Osteoblast (primary cell): ENCODE data around the gene CENPU. TPM values are rescaled to one million over a fixed set of nuclear protein-coding genes. Genes with fewer than 3 reads are reported as not detected.

ENCODE experiments used
- DNase-seq: peaks from one replicate; pipeline ENCODE4 v3.0.0; 2011; ENCODE audit warnings: low spot score, mixed read lengths; ENCODE audit not compliant: insufficient read length; ENCODE audit errors: missing footprints
- H2AFZ ChIP-seq: 2 replicates; pipeline ENCODE4 v1.6.0; 2011; ENCODE audit warnings: mild to moderate bottlenecking, low read length
- H3K27ac ChIP-seq: 2 replicates; pipeline ENCODE4 v1.5.1; 2011; ENCODE audit warnings: mild to moderate bottlenecking, low read depth, low read length, moderate library complexity
- H3K27me3 ChIP-seq: 2 replicates; pipeline ENCODE4 v1.6.0; 2012; ENCODE audit warnings: mild to moderate bottlenecking, control low read depth, inconsistent platforms, low read length, moderate library complexity; ENCODE audit not compliant: insufficient read depth
- H3K36me3 ChIP-seq: 2 replicates; pipeline ENCODE4 v1.5.1; 2011; ENCODE audit warnings: mild to moderate bottlenecking, low read length, control low read depth, moderate library complexity; ENCODE audit not compliant: insufficient read depth
- H3K4me1 ChIP-seq: 2 replicates; pipeline ENCODE4 v1.5.1; 2011; ENCODE audit warnings: mild to moderate bottlenecking, low read length, control low read depth, moderate library complexity; ENCODE audit not compliant: insufficient read depth
- H3K4me2 ChIP-seq: 2 replicates; pipeline ENCODE4 v1.6.0; 2011; ENCODE audit warnings: mild to moderate bottlenecking, low read length; ENCODE audit not compliant: insufficient read depth
- H3K4me3 ChIP-seq: fragments of 200-600 bp; sonication (generic); 3 replicates; pipeline ENCODE4 v1.5.1; 2012; ENCODE audit warnings: mild to moderate bottlenecking, low read length, inconsistent platforms; ENCODE audit not compliant: insufficient read depth
- H3K79me2 ChIP-seq: 2 replicates; pipeline ENCODE4 v1.6.0; 2012; ENCODE audit warnings: mild to moderate bottlenecking, low read length, control low read depth, inconsistent platforms; ENCODE audit not compliant: insufficient read depth
- H3K9me3 ChIP-seq: 2 replicates; pipeline ENCODE4 v1.5.1; 2011; ENCODE audit warnings: low read depth, low read length, control low read depth
- H4K20me1 ChIP-seq: 2 replicates; pipeline ENCODE4 v1.6.0; 2012; ENCODE audit warnings: mild to moderate bottlenecking, low read length, control low read depth; ENCODE audit not compliant: insufficient read depth
- total RNA-seq: library from RNA; depleted of rRNA; stranded (reverse); fragments of >200 nt; gene quantifications from 2 replicates; pipeline ENCODE4 v1.2.3, GENCODE V29; 2012
- TF ChIP-seq, protein P1 (sequence below): IDR thresholded peaks from 2 replicates; pipeline ENCODE4 v1.5.1; 2011; ENCODE audit warnings: mild to moderate bottlenecking, low read depth, low read length, moderate library complexity; ENCODE audit errors: extremely low read depth

CENPU gene
- total RNA-seq, 1 donor = 5.1 TPM

DNA sequence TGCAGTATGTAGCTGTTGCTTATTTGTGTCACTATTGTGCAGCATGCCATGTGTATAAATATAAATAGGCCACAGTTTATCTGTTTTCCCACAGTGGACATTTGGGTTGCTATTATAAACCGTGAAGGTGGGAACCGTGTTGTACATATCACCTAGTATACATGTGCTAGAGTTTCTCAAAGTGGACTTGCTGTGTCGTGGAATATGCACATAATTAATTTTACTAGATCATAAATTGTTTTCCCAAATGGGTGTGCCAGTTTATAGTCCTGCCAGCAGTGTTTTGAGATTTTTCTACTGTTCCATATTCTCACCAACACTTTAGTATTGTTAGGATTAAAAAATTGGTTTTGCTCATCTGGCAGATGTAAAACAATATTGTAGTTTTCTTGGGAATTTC is 45.9 kb downstream of the CENPU start:
- H3K27ac ChIP-seq = peak overlapping the region; percentile 61
- peak overlapping the region; percentile 43 for H3K4me2 ChIP-seq
- H3K9me3 ChIP-seq = no peaks in the 10 kb centered on the region
- no peaks in the 10 kb centered on the region for H3K79me2 ChIP-seq
- peaks cover 17% of the 10 kb centered on the region for H3K4me1 ChIP-seq
- TF ChIP-seq, protein P1, sequence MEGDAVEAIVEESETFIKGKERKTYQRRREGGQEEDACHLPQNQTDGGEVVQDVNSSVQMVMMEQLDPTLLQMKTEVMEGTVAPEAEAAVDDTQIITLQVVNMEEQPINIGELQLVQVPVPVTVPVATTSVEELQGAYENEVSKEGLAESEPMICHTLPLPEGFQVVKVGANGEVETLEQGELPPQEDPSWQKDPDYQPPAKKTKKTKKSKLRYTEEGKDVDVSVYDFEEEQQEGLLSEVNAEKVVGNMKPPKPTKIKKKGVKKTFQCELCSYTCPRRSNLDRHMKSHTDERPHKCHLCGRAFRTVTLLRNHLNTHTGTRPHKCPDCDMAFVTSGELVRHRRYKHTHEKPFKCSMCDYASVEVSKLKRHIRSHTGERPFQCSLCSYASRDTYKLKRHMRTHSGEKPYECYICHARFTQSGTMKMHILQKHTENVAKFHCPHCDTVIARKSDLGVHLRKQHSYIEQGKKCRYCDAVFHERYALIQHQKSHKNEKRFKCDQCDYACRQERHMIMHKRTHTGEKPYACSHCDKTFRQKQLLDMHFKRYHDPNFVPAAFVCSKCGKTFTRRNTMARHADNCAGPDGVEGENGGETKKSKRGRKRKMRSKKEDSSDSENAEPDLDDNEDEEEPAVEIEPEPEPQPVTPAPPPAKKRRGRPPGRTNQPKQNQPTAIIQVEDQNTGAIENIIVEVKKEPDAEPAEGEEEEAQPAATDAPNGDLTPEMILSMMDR = no peak
- no peaks in the 10 kb centered on the region for H3K36me3 ChIP-seq
- DNase-seq = no peak
- no peaks in the 10 kb centered on the region for H4K20me1 ChIP-seq
- peak overlapping the region; percentile 60 for H2AFZ ChIP-seq
- H3K4me3 ChIP-seq = no peak overlapping the region
- no peaks in the 10 kb centered on the region for H3K27me3 ChIP-seq

DNA sequence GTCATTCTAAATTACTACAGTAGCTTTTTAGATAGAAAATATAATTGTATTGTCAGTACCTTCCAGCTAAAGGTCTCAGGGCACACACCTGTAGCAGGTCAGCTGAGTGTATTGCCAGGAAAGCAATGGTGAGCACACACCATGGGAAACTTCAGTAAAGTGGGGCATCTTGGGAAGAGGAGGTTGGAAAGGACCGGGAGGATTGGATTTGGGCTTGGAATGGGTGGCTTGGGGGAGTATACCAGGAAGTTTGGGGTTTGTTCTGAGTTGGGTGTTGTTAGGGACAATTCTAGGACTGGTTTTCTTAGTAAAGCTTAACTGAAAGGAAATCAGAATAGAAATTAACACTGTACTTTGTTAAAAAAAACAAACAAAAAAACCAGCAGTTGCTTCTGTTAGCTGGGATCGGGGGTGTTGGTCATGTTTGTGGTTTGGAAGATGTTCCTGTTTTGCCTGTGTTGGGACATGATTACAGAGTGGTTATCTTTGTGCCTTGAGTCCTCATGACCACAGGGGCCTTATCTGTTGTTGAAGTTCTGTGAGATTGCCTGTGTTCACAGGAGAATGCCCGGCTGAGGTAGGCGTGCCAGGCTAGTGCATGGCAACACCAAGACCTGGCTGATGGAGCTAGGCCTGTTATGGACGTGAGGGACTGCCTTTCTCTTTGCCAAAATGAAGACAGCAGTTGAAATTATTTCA is 49.3 kb downstream of the CENPU start:
- TF ChIP-seq, protein P1 = no peak
- Histone ChIP-seq H4K20me1 (no peaks in the 10 kb centered on the region), H3K27ac (no peak overlapping the region), H3K4me2 (no peak overlapping the region), H3K36me3 (peaks cover 2% of the 10 kb centered on the region), H3K9me3 (no peaks in the 10 kb centered on the region), H3K27me3 (no peaks in the 10 kb centered on the region), H2AFZ (peak overlapping the region; percentile 58), H3K4me3 (no peak overlapping the region), H3K79me2 (no peaks in the 10 kb centered on the region), H3K4me1 (peaks cover 17% of the 10 kb centered on the region)
- no peak for DNase-seq

DNA sequence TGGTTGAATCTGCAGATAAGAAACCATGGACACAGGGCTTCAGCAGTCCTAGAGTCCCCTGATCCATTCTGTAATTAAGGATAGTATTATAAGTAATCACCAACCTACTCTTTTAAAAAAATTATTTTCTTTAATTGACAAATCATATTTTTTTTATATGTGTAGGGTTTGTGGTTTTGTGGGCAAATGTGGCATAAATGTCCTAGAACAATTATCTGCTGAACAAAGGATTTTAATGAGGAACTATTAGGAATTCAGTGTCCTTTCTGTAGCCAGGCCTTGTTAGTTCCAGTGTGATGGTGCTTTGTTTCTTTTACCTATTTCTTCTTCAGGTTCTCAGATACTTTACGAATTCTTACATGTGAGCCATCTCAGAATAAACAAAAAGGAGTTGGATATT is 52.0 kb downstream of the CENPU start:
- Histone ChIP-seq H3K4me2 (no peak overlapping the region), H3K4me3 (no peak overlapping the region), H3K9me3 (no peaks in the 10 kb centered on the region), H3K27me3 (no peaks in the 10 kb centered on the region), H4K20me1 (no peaks in the 10 kb centered on the region), H3K27ac (no peak overlapping the region), H3K4me1 (peaks cover 3% of the 10 kb centered on the region), H3K79me2 (no peaks in the 10 kb centered on the region), H2AFZ (no peak overlapping the region), H3K36me3 (peaks cover 2% of the 10 kb centered on the region)
- TF ChIP-seq, protein P1 = no peak
- DNase-seq = no peak

DNA sequence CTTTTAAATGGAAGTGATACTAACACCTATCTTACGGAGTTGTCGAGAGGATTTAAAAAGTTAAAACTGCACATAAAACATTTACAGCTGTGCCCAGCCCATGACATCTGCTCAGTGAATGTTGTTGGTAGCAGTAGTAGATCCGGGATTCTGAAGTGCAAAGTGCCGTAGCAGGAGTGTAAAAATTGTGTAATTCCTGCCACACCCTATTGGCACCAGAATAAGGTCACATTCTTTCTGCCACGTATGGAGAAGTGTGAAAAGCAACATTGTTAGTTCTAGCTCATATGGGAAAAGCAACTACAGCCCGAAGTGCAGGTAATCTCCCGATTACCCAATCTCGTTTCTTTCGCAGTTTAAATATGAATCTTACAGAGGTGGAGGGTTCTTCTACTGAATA is 53.2 kb downstream of the CENPU start:
- H3K27ac ChIP-seq = no peak overlapping the region
- peaks cover 2% of the 10 kb centered on the region for H3K36me3 ChIP-seq
- H3K4me1 ChIP-seq = peaks cover 3% of the 10 kb centered on the region
- no peaks in the 10 kb centered on the region for H3K9me3 ChIP-seq
- H3K4me2 ChIP-seq = no peak overlapping the region
- H3K27me3 ChIP-seq = no peaks in the 10 kb centered on the region
- H4K20me1 ChIP-seq = no peaks in the 10 kb centered on the region
- no peaks in the 10 kb centered on the region for H3K79me2 ChIP-seq
- H3K4me3 ChIP-seq = no peak overlapping the region
- TF ChIP-seq, protein P1 = no peak
- no peak overlapping the region for H2AFZ ChIP-seq
- DNase-seq = no peak
